Smooth muscle cell (in vitro differentiated cells): Measurements from ENCODE around the gene TEAD4. TPM values are rescaled to one million over a fixed set of nuclear protein-coding genes. Genes with fewer than 3 reads are reported as not detected.

ENCODE experiments used
- DNase-seq: peaks from one replicate; lab custom pipeline; 2025; ENCODE audit not compliant: unreplicated experiment; lab: John Stamatoyannopoulos, UW
- H2AFZ ChIP-seq: fragments of 200-600 bp; sonication (generic); 2 replicates; pipeline ENCODE4 v1.6.0; 2016; ENCODE audit warnings: antibody characterized with exemption, low read depth, mild to moderate bottlenecking
- H3F3A ChIP-seq: fragments of 200-600 bp; sonication (generic); 2 replicates; pipeline ENCODE4 v1.6.0; 2017; ENCODE audit warnings: antibody characterized with exemption, low read depth
- H3K27ac ChIP-seq: fragments of 200-600 bp; sonication (generic); 2 replicates; pipeline ENCODE4 v1.5.1; 2016; ENCODE audit warnings: low read depth, mild to moderate bottlenecking
- H3K27me3 ChIP-seq: fragments of 200-600 bp; sonication (generic); 2 replicates; pipeline ENCODE4 v1.6.1; 2016; ENCODE audit warnings: low read depth, mild to moderate bottlenecking
- H3K36me3 ChIP-seq: fragments of 200-600 bp; sonication (generic); 2 replicates; pipeline ENCODE4 v1.5.1; 2016; ENCODE audit warnings: low read depth
- H3K4me1 ChIP-seq: fragments of 200-600 bp; sonication (generic); 2 replicates; pipeline ENCODE4 v1.5.1; 2016; ENCODE audit warnings: low read depth
- H3K4me2 ChIP-seq: fragments of 200-600 bp; sonication (generic); 2 replicates; pipeline ENCODE4 v1.6.0; 2016; ENCODE audit warnings: mild to moderate bottlenecking
- H3K4me3 ChIP-seq: fragments of 200-600 bp; sonication (generic); 2 replicates; pipeline ENCODE4 v1.5.1; 2016; ENCODE audit warnings: mild to moderate bottlenecking
- H3K79me2 ChIP-seq: fragments of 200-600 bp; sonication (generic); 2 replicates; pipeline ENCODE4 v1.6.0; 2016; ENCODE audit warnings: low read depth, mild to moderate bottlenecking
- H3K9ac ChIP-seq: fragments of 200-600 bp; sonication (generic); 2 replicates; pipeline ENCODE4 v1.6.0; 2016; ENCODE audit warnings: low read depth
- H3K9me3 ChIP-seq: fragments of 200-600 bp; sonication (generic); replicated peaks from 2 replicates; pipeline ENCODE4 v1.5.1; 2016; ENCODE audit warnings: low read depth
- H4K20me1 ChIP-seq: fragments of 200-600 bp; sonication (generic); 2 replicates; pipeline ENCODE4 v1.6.0; 2016; ENCODE audit warnings: low read depth
- WGBS: methylation state at CpG from one replicate; pipeline ENCODE4 v1.1.7; 2016; ENCODE audit warnings: low lambda C conversion rate; 5-methylcytosine and 5-hydroxymethylcytosine counted together
- polyA plus RNA-seq: library from polyadenylated mRNA; unstranded; fragments of >200 nt; fragmentation: Nextera tagmentation; extraction: Ambion mirVana; gene quantifications from 2 replicates; pipeline ENCODE4 v1.2.1, GENCODE V29; 2016
- total RNA-seq: library from RNA; depleted of rRNA; stranded (reverse); fragments of >200 nt; gene quantifications from 2 replicates; pipeline ENCODE4 v1.2.3, GENCODE V29; 2014
- TF ChIP-seq, protein P1 (sequence below): fragments of 200-600 bp; sonication (generic); IDR thresholded peaks from 2 replicates; pipeline ENCODE4 v1.5.1; 2017; ENCODE audit warnings: borderline replicate concordance, mild to moderate bottlenecking, antibody characterized with exemption; ENCODE audit not compliant: insufficient read depth, poor library complexity, severe bottlenecking

Gene TEAD4
- total and polyA plus RNA-seq, 2 experiments from 2014 or later: 12.0 to 14.3 TPM

DNA sequence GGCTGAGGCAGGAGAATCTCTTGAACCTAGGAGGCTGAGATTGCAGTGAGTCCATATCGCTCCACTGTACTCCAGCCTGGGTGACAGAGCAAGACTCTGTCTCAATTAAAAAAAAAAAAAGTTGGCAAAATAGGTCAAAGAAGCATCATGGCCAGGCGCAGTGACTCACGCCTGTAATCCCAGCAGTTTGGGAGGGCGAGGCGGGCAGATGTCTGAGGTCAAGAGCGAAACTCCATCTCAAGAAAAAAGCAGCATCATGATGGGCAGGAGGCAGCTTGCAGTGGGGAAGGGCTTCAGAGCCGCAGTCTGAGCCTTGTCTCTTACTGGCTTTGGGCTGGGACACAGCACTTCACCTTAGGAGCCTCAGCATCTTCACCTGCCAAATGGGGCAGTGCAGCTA lies 21.4 kb downstream of the TEAD4 start:
- no peaks in the 10 kb centered on the region for H3F3A ChIP-seq
- DNase-seq: no peak
- WGBS: 80% methylated on average over 7 of the region's 7 CpGs

GRCh38 chr12:2982361-2982760 lies 23.2 kb downstream of the TEAD4 start:
- H3K9me3 ChIP-seq: no peaks in the 10 kb centered on the region
- no peak overlapping the region for H3K4me2 ChIP-seq
- no peaks in the 10 kb centered on the region for H3F3A ChIP-seq
- H2AFZ ChIP-seq: no peak overlapping the region
- no peak overlapping the region for H3K4me3 ChIP-seq
- H4K20me1 ChIP-seq: peaks cover 35% of the 10 kb centered on the region
- H3K36me3 ChIP-seq: no peaks in the 10 kb centered on the region
- no peak for DNase-seq
- no peaks in the 10 kb centered on the region for H3K27me3 ChIP-seq
- H3K79me2 ChIP-seq: no peaks in the 10 kb centered on the region
- H3K4me1 ChIP-seq: no peaks in the 10 kb centered on the region
- 98% methylated on average over 13 of the region's 13 CpGs for WGBS
- H3K27ac ChIP-seq: no peak overlapping the region
- no peak overlapping the region for H3K9ac ChIP-seq
- TF ChIP-seq, protein P1, sequence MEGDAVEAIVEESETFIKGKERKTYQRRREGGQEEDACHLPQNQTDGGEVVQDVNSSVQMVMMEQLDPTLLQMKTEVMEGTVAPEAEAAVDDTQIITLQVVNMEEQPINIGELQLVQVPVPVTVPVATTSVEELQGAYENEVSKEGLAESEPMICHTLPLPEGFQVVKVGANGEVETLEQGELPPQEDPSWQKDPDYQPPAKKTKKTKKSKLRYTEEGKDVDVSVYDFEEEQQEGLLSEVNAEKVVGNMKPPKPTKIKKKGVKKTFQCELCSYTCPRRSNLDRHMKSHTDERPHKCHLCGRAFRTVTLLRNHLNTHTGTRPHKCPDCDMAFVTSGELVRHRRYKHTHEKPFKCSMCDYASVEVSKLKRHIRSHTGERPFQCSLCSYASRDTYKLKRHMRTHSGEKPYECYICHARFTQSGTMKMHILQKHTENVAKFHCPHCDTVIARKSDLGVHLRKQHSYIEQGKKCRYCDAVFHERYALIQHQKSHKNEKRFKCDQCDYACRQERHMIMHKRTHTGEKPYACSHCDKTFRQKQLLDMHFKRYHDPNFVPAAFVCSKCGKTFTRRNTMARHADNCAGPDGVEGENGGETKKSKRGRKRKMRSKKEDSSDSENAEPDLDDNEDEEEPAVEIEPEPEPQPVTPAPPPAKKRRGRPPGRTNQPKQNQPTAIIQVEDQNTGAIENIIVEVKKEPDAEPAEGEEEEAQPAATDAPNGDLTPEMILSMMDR: no peak

More for the DNA sequence above, 21.4 kb downstream of the TEAD4 start:
- Histone ChIP-seq H3K27me3 (no peaks in the 10 kb centered on the region), H3K4me2 (no peak overlapping the region), H3K4me1 (peaks cover 5% of the 10 kb centered on the region), H3K9me3 (no peaks in the 10 kb centered on the region), H2AFZ (no peak overlapping the region), H3K27ac (no peak overlapping the region), H3K36me3 (no peaks in the 10 kb centered on the region), H4K20me1 (peaks cover 46% of the 10 kb centered on the region), H3K4me3 (no peak overlapping the region), H3K79me2 (no peaks in the 10 kb centered on the region), H3K9ac (no peak overlapping the region)
- TF ChIP-seq, protein P1: no peak

- TF ChIP-seq, protein P1: no peak
- no peaks in the 10 kb centered on the region for H3K79me2 ChIP-seq
- H3K4me3 ChIP-seq: no peak overlapping the region
Observed at GRCh38 chr12:2984249-2984648, 25.1 kb downstream of the TEAD4 start.

GRCh38 chr12:2984698-2985097 lies 25.5 kb downstream of the TEAD4 start:
- WGBS: 100% methylated on average over 1 of the region's 1 CpG
- no peak for DNase-seq
- H2AFZ ChIP-seq: no peak overlapping the region
- no peak overlapping the region for H3K27ac ChIP-seq
- H3K9ac ChIP-seq: no peak overlapping the region
- H3K4me2 ChIP-seq: no peak overlapping the region
- H3K4me3 ChIP-seq: no peak overlapping the region
- TF ChIP-seq, protein P1: no peak
- no peaks in the 10 kb centered on the region for H3K9me3 ChIP-seq
- H3K4me1 ChIP-seq: no peaks in the 10 kb centered on the region
- H3K79me2 ChIP-seq: no peaks in the 10 kb centered on the region
- no peaks in the 10 kb centered on the region for H3K36me3 ChIP-seq
- no peaks in the 10 kb centered on the region for H3F3A ChIP-seq
- H4K20me1 ChIP-seq: peaks cover 29% of the 10 kb centered on the region
- H3K27me3 ChIP-seq: no peaks in the 10 kb centered on the region

More at GRCh38 chr12:2984249-2984648, 25.1 kb downstream of the TEAD4 start:
- Histone ChIP-seq H3K27ac (no peak overlapping the region), H4K20me1 (peaks cover 29% of the 10 kb centered on the region), H3K4me2 (no peak overlapping the region), H3K9me3 (no peaks in the 10 kb centered on the region), H3K27me3 (no peaks in the 10 kb centered on the region), H3K9ac (no peak overlapping the region), H3K4me1 (no peaks in the 10 kb centered on the region), H2AFZ (no peak overlapping the region), H3K36me3 (no peaks in the 10 kb centered on the region), H3F3A (no peaks in the 10 kb centered on the region)
- no peak for DNase-seq
- WGBS: 74% methylated on average over 5 of the region's 5 CpGs
